K562 (cell line): Measurements from ENCODE around the gene EHBP1L1. TPM values are rescaled to one million over a fixed set of nuclear protein-coding genes. Genes with fewer than 3 reads are reported as not detected.
A peak's percentile ranks its signal among the peaks of the same experiment; 100 is the strongest.

Experiments used
- AFF4 ChIP-seq: sonication (generic); formaldehyde crosslinking; IDR thresholded peaks from 2 replicates; pipeline ENCODE4 v1.8.0; 2023; ENCODE audit warnings: mild to moderate bottlenecking, missing genetic modification reagents
- CREM ChIP-seq: IDR thresholded peaks from 2 replicates; pipeline ENCODE4 v1.6.1; 2014; ENCODE audit warnings: antibody characterized with exemption, low read depth
- E2F6 ChIP-seq, 2 experiments: IDR thresholded peaks; 2 replicates each; pipeline ENCODE4 v1.6.1; 2011; ENCODE audit warnings: borderline replicate concordance in 1 of 2, control low read depth in 1 of 2, low read depth in 1 of 2, low read length in 1 of 2, mild to moderate bottlenecking in 1 of 2, mixed read lengths in 1 of 2, moderate library complexity in 1 of 2; ENCODE audit not compliant: insufficient read depth in 1 of 2, insufficient read length in 1 of 2, poor library complexity in 1 of 2, severe bottlenecking in 1 of 2; ENCODE audit errors: extremely low read depth in 1 of 2
- GATAD2B ChIP-seq: fragments of 450-650 bp; IDR thresholded peaks from 2 replicates; pipeline ENCODE4 v1.6.1; 2017; ENCODE audit warnings: mild to moderate bottlenecking, borderline replicate concordance
- HDAC3 ChIP-seq: fragments of 450-650 bp; IDR thresholded peaks from 2 replicates; pipeline ENCODE4 v1.6.1; 2018; ENCODE audit warnings: borderline replicate concordance, mild to moderate bottlenecking, moderate library complexity; ENCODE audit not compliant: partially characterized antibody
- MEF2D ChIP-seq: conservative IDR thresholded peaks from 2 replicates; pipeline ENCODE4 v1.6.1; 2016; ENCODE audit warnings: low read depth, missing genetic modification characterization, missing compliant biosample characterization
- TAF7 ChIP-seq: fragments of 450-650 bp; IDR thresholded peaks from 2 replicates; pipeline ENCODE4 v1.6.1; 2016; ENCODE audit warnings: missing genetic modification characterization, missing compliant biosample characterization
- ZNF232 ChIP-seq: sonication (generic); formaldehyde crosslinking; IDR thresholded peaks from 2 replicates; pipeline ENCODE4 v1.8.0; 2022; ENCODE audit warnings: mild to moderate bottlenecking, missing genetic modification reagents
- polyA plus RNA-seq, 8 experiments: library from polyadenylated mRNA; depleted of rRNA in 4 of 8; stranded (reverse) in 5 of 8; unstranded in 3 of 8; fragments of >200 nt; fragmentation: Nextera tagmentation in 2 of 8; fragmentation: Illumina TruSeq in 1 of 8; extraction: Ambion mirVana in 2 of 8; extraction: Trizol in 1 of 8; gene quantifications; 2 replicates each; pipeline versions ENCODE4 v1.2.1 to v1.2.3, GENCODE V29; 2011 to 2014; ENCODE audit warnings: inconsistent platforms in 1 of 8, missing spikeins in 1 of 8
- total RNA-seq, 7 experiments: library from RNA; depleted of rRNA in 6 of 7; stranded (reverse); fragments of >200 nt in 6 of 7; fragmentation: Illumina TruSeq in 2 of 7; extraction: Trizol in 2 of 7; gene quantifications; 2 replicates each; pipeline versions ENCODE4 v1.2.1 to v1.2.3, GENCODE V29; 2011 to 2021; ENCODE audit warnings: low replicate concordance in 1 of 7
- TF ChIP-seq, protein P1 (sequence below): fragments of 450-650 bp; IDR thresholded peaks from 2 replicates; pipeline ENCODE4 v1.6.1; 2016; ENCODE audit warnings: mild to moderate bottlenecking, moderate library complexity

EHBP1L1 gene
- total and polyA plus RNA-seq, 9 of the 15 experiments (the other 6 are each of a cell fraction or from before 2014, with no cell fraction given), result 0.03 to 87.1 (median 26.3) TPM

DNA sequence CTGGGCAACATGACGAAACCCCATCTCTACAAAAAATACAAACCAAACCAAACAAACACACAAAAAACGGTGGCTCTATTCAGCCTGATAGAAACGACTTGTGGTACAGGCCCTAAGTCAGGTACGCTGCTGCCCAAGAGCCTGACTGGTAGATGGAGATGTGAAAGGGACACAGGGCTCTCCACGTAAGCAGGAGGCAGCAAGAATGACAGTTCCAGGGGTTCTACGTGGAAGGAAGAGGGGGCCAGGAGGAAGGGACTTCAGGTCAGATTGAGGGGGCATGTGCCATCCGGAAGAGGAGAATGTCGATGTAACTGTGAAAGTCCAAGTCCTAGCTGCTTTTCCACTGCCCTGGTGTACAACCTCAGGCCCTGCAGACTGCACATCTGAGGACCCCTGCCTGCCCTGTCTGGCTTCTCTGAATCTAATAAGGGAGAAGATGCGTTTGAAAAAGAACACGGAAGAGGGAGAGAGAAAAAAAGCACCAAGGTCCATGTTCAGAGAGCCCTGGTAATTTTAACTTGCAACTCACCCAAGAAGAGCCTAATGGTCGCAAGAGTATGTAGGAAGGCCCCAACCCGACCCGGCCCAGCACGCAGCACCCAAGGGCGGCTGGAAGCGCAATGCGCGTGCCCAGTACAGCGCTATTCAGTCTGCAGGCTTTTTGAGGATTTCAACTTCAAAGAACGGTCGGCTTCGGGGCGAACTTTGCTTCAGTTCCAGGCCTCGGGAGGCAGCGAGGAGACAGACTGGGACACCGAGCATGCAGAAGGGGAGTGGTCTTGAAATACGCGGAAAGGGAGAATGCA, 6.5 kb upstream of the EHBP1L1 start (continued):
- TF ChIP-seq, protein P1, sequence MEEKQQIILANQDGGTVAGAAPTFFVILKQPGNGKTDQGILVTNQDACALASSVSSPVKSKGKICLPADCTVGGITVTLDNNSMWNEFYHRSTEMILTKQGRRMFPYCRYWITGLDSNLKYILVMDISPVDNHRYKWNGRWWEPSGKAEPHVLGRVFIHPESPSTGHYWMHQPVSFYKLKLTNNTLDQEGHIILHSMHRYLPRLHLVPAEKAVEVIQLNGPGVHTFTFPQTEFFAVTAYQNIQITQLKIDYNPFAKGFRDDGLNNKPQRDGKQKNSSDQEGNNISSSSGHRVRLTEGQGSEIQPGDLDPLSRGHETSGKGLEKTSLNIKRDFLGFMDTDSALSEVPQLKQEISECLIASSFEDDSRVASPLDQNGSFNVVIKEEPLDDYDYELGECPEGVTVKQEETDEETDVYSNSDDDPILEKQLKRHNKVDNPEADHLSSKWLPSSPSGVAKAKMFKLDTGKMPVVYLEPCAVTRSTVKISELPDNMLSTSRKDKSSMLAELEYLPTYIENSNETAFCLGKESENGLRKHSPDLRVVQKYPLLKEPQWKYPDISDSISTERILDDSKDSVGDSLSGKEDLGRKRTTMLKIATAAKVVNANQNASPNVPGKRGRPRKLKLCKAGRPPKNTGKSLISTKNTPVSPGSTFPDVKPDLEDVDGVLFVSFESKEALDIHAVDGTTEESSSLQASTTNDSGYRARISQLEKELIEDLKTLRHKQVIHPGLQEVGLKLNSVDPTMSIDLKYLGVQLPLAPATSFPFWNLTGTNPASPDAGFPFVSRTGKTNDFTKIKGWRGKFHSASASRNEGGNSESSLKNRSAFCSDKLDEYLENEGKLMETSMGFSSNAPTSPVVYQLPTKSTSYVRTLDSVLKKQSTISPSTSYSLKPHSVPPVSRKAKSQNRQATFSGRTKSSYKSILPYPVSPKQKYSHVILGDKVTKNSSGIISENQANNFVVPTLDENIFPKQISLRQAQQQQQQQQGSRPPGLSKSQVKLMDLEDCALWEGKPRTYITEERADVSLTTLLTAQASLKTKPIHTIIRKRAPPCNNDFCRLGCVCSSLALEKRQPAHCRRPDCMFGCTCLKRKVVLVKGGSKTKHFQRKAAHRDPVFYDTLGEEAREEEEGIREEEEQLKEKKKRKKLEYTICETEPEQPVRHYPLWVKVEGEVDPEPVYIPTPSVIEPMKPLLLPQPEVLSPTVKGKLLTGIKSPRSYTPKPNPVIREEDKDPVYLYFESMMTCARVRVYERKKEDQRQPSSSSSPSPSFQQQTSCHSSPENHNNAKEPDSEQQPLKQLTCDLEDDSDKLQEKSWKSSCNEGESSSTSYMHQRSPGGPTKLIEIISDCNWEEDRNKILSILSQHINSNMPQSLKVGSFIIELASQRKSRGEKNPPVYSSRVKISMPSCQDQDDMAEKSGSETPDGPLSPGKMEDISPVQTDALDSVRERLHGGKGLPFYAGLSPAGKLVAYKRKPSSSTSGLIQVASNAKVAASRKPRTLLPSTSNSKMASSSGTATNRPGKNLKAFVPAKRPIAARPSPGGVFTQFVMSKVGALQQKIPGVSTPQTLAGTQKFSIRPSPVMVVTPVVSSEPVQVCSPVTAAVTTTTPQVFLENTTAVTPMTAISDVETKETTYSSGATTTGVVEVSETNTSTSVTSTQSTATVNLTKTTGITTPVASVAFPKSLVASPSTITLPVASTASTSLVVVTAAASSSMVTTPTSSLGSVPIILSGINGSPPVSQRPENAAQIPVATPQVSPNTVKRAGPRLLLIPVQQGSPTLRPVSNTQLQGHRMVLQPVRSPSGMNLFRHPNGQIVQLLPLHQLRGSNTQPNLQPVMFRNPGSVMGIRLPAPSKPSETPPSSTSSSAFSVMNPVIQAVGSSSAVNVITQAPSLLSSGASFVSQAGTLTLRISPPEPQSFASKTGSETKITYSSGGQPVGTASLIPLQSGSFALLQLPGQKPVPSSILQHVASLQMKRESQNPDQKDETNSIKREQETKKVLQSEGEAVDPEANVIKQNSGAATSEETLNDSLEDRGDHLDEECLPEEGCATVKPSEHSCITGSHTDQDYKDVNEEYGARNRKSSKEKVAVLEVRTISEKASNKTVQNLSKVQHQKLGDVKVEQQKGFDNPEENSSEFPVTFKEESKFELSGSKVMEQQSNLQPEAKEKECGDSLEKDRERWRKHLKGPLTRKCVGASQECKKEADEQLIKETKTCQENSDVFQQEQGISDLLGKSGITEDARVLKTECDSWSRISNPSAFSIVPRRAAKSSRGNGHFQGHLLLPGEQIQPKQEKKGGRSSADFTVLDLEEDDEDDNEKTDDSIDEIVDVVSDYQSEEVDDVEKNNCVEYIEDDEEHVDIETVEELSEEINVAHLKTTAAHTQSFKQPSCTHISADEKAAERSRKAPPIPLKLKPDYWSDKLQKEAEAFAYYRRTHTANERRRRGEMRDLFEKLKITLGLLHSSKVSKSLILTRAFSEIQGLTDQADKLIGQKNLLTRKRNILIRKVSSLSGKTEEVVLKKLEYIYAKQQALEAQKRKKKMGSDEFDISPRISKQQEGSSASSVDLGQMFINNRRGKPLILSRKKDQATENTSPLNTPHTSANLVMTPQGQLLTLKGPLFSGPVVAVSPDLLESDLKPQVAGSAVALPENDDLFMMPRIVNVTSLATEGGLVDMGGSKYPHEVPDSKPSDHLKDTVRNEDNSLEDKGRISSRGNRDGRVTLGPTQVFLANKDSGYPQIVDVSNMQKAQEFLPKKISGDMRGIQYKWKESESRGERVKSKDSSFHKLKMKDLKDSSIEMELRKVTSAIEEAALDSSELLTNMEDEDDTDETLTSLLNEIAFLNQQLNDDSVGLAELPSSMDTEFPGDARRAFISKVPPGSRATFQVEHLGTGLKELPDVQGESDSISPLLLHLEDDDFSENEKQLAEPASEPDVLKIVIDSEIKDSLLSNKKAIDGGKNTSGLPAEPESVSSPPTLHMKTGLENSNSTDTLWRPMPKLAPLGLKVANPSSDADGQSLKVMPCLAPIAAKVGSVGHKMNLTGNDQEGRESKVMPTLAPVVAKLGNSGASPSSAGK, result peak; percentile 91
- TF ChIP-seq GATAD2B, result no peak
- TF ChIP-seq TAF7 (tag), result 0 out of 2 replicates have a peak, but pooled peaks have one; percentile 24
- peak in 1 of 2 experiments; percentile 58 for TF ChIP-seq E2F6 (IDR thresholded peaks at IDR 0.05; ENCODE audit: borderline replicate concordance in 1 of 2, extremely low read depth in 1 of 2, insufficient read depth in 1 of 2, insufficient read length in 1 of 2, low read depth in 1 of 2, low read length in 1 of 2, poor library complexity in 1 of 2, severe bottlenecking in 1 of 2)
- 0 out of 2 replicates have a peak, but pooled peaks have one; percentile 46 for TF ChIP-seq MEF2D (tag)
- no peak for TF ChIP-seq HDAC3
- no peak for TF ChIP-seq AFF4 (CRISPR knock-in tag)
- TF ChIP-seq CREM, result no peak
- TF ChIP-seq ZNF232 (CRISPR knock-in tag), result 0 out of 2 replicates have a peak, but pooled peaks have one; percentile 63
